NB4 (cell line): ENCODE data around the gene CYBB.

Experiments
- DNase-seq: peaks from one replicate; pipeline ENCODE4 v3.0.0; 2010; ENCODE audit warnings: low read depth
- H3K4me3 ChIP-seq: one replicate; pipeline ENCODE4 v1.5.1; 2011; ENCODE audit warnings: mild to moderate bottlenecking, low read depth, low read length, moderate library complexity
- MAX ChIP-seq: IDR thresholded peaks from 2 replicates; pipeline ENCODE4 v1.6.1; 2011; ENCODE audit warnings: low read depth, low read length
- MYC ChIP-seq: IDR thresholded peaks from 2 replicates; pipeline ENCODE4 v1.6.1; 2011; ENCODE audit warnings: low read depth, low read length
- POLR2A ChIP-seq: IDR thresholded peaks from 2 replicates; pipeline ENCODE4 v1.6.1; 2011; ENCODE audit warnings: mild to moderate bottlenecking; ENCODE audit not compliant: insufficient read length; ENCODE audit errors: extremely low read depth
- TF ChIP-seq, protein P1 (sequence below): IDR thresholded peaks from one replicate; pipeline ENCODE4 v1.5.1; 2012; ENCODE audit warnings: low read depth, low read length

Gene CYBB

DNA sequence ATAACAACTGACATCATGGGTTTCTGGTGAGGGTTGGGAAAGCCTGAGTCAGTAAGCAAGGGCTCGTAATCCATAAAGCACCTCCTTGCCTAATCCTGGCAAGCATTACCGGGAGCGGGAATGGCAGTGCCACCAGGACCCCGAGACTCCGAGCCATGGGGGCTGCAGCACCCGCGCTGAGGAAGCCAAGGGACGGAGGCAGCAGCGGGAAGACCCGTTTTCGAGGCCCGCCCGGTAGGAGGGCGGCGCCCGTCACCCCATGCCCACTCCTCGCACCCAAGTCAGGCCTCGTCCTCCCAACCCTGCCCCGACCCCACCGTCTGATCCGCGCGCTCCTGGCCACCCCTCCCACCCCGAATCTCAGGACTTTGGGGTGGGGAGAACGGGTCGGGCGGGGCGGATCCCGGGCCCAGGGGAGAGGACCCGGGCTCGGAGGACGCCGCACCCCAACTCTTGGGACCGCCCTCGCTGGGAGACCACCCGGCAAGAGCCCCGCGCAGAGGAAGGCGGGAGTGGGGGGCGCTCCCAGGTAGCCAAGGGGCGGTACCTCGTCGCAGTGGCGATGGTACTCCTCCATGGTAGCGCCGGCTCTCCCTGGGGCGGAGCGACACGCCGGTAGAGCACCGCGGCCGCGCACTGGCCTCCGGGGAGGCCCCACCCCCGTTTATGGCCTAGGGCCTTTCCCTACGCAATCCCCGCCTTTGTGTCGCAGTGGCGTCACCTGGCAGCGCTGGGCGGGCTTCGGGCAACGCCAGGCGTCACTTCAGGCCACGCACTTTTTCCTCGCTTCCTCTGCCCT is 67.3 kb downstream of the CYBB start, which contains the start of gene DYNLT3:
TSS of gene DYNLT3 (minus strand) at position 638 of the 799 bp plus-strand sequence. CDS start at position 577, 61 bp downstream.
- H3K4me3 ChIP-seq: peak within 1 kb of the TSS; percentile 65
- TF ChIP-seq, protein P1, sequence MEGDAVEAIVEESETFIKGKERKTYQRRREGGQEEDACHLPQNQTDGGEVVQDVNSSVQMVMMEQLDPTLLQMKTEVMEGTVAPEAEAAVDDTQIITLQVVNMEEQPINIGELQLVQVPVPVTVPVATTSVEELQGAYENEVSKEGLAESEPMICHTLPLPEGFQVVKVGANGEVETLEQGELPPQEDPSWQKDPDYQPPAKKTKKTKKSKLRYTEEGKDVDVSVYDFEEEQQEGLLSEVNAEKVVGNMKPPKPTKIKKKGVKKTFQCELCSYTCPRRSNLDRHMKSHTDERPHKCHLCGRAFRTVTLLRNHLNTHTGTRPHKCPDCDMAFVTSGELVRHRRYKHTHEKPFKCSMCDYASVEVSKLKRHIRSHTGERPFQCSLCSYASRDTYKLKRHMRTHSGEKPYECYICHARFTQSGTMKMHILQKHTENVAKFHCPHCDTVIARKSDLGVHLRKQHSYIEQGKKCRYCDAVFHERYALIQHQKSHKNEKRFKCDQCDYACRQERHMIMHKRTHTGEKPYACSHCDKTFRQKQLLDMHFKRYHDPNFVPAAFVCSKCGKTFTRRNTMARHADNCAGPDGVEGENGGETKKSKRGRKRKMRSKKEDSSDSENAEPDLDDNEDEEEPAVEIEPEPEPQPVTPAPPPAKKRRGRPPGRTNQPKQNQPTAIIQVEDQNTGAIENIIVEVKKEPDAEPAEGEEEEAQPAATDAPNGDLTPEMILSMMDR: no peak
- peak; percentile 54 for TF ChIP-seq POLR2A
- peak; percentile 84 for DNase-seq

DNA sequence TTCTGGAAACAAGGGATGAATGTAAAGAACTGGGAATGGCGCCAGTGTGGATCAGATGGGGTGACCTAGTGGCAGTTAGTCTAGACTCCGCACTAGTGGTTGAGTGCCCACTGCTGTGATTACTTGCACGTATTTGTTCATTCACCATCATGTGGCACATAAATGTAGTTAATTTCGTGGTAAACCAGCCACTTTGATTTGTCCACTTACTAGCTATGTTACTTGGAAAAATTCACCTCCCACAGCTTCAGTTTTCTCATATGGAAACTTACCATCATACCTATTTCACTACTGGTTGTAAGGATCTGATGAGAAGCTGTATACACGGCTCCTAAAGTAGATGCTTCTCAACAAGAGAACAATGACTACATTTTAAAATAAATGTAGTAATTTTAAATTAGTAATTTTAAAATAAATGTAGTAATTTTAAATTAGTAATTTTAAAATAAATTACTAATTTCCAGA is 67.9 kb downstream of the CYBB start:
- H3K4me3 ChIP-seq: peak overlapping the region; percentile 65
- TF ChIP-seq MAX: no peak
- TF ChIP-seq, protein P1: no peak
- no peak for TF ChIP-seq MYC
- no peak for TF ChIP-seq POLR2A
- no peak for DNase-seq

DNA sequence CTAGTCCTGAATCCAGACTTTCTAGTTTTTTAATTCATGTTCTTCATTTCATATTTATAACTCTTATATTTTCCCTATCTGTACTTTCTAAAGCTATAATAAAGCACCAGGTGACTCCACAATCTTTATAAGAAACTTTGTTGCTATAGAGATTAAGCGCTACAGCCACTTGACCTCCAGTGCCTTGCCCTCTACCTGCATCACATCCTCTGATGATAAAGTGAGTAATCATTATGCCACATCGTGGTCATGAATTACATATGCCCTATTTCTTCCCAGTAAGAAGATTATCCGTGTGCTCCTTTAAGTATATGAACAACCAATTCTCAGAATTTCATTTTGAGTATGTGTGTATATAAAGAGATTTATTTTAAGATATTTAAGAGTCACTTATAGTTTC is 74.3 kb downstream of the CYBB start:
- no peak overlapping the region for H3K4me3 ChIP-seq
- DNase-seq: no peak
- TF ChIP-seq MAX (no peak), MYC (no peak), POLR2A (no peak)
- TF ChIP-seq, protein P1: no peak

DNA sequence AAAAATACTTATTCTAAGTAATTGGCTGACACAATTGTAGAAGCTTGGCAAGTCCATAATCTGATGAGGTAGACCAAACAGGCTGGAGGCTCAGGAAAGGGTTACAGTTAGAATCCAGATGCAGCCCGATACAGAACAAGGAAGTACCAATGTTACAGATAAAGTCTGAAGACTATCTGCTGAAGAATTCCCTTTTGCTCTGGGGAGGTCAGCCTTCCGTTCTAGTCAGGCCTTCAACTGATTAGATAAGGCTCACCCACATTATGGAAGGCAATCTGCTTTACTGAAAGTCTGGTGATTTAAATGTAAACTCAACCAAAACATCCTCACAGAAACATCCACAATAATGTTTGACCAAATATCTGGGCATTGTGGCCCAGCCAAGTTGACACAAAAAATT is 74.9 kb downstream of the CYBB start:
- TF ChIP-seq, protein P1: no peak
- TF ChIP-seq MYC (no peak), MAX (no peak), POLR2A (no peak)
- DNase-seq: no peak
- no peak overlapping the region for H3K4me3 ChIP-seq

GRCh38 chrX:37860721-37861120 is 80.9 kb downstream of the CYBB start:
- DNase-seq: no peak
- no peak overlapping the region for H3K4me3 ChIP-seq
- TF ChIP-seq, protein P1: no peak
- TF ChIP-seq POLR2A: no peak
- no peak for TF ChIP-seq MAX
- no peak for TF ChIP-seq MYC
